Measurements from ENCODE around the gene CYB5R4. TPM values are rescaled to one million over a fixed set of nuclear protein-coding genes. Genes with fewer than 3 reads are reported as not detected.

Gene CYB5R4
- polyA plus RNA-seq, 2 of the 4 experiments (the other 2 are of a cell fraction), result 21.3 to 25.5 TPM

DNA sequence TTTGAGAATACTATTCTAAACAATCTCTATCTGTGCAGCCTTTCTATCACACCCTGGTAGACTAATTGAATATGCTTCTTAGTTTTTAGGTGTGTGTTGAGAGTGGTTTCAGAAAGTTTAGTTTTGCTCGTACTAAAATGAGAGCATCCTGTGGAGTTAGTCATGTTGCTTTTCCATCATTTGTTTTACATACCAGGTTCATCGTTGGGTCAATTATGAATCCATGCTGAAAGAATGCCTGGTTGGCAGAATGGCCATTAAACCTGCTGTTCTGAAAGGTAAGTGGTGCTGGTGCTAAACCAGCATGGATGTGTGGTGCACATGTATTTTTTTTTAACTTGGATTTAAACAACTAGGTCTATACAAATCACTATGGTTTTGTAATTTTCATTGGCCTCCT, 49.3 kb downstream of the CYB5R4 start (continued):
- TF ChIP-seq, protein P1, sequence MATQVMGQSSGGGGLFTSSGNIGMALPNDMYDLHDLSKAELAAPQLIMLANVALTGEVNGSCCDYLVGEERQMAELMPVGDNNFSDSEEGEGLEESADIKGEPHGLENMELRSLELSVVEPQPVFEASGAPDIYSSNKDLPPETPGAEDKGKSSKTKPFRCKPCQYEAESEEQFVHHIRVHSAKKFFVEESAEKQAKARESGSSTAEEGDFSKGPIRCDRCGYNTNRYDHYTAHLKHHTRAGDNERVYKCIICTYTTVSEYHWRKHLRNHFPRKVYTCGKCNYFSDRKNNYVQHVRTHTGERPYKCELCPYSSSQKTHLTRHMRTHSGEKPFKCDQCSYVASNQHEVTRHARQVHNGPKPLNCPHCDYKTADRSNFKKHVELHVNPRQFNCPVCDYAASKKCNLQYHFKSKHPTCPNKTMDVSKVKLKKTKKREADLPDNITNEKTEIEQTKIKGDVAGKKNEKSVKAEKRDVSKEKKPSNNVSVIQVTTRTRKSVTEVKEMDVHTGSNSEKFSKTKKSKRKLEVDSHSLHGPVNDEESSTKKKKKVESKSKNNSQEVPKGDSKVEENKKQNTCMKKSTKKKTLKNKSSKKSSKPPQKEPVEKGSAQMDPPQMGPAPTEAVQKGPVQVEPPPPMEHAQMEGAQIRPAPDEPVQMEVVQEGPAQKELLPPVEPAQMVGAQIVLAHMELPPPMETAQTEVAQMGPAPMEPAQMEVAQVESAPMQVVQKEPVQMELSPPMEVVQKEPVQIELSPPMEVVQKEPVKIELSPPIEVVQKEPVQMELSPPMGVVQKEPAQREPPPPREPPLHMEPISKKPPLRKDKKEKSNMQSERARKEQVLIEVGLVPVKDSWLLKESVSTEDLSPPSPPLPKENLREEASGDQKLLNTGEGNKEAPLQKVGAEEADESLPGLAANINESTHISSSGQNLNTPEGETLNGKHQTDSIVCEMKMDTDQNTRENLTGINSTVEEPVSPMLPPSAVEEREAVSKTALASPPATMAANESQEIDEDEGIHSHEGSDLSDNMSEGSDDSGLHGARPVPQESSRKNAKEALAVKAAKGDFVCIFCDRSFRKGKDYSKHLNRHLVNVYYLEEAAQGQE (IDR thresholded peaks at IDR 0.05), result no peak
- TF ChIP-seq TFCP2L1 (CRISPR knock-in tag; IDR thresholded peaks at IDR 0.05) (no peak), ESRRA (IDR thresholded peaks at IDR 0.05; ENCODE audit: borderline replicate concordance, low read length) (no peak), HOXB13 (CRISPR knock-in tag; IDR thresholded peaks at IDR 0.05; ENCODE audit: low read depth) (no peak), BHLHE40 (IDR thresholded peaks at IDR 0.05; ENCODE audit: low read depth, low read length) (no peak), ZFP36 (IDR thresholded peaks at IDR 0.05; ENCODE audit: borderline replicate concordance, partially characterized antibody) (no peak)

DNA sequence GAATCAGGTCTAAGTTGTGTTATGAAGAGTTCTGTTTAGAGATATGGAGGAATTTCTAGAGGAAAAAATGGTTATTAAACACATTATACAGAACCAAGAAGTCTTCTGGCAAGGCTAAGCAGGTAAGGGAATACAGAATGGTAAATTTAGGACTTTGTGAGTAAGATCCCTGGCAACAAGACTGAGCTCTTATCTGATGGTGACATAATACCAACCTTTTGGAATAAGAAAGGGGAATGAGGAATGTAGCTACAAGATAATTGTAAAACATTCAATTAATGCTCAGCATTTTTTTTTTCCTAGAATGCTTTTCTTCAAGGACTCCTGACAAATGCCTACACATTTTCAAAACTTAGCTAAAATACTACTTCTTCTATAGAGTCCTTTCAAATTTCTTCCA, 51.8 kb downstream of the CYB5R4 start:
- Histone ChIP-seq H3K4me3 (no peak overlapping the region), H3K4me1 (no peaks in the 10 kb centered on the region), H3K4me2 (no peak overlapping the region), H3K27ac (no peak overlapping the region), H3K9me3 (no peaks in the 10 kb centered on the region)
- ChIA-PET CTCF (no interaction called here), POLR2A (no interaction called here)
- TF ChIP-seq GATA3 (IDR thresholded peaks at IDR 0.05; ENCODE audit: borderline replicate concordance) (no peak), POLR2A (IDR thresholded peaks at IDR 0.05; ENCODE audit: low read length) (no peak), KDM5A (IDR thresholded peaks at IDR 0.05) (no peak), CBX8 (IDR thresholded peaks at IDR 0.05) (no peak), ESRRA (IDR thresholded peaks at IDR 0.05; ENCODE audit: borderline replicate concordance, low read length) (no peak), FOSL2 (IDR thresholded peaks at IDR 0.05) (no peak), FOSL2 (CRISPR knock-in tag; IDR thresholded peaks at IDR 0.05) (no peak)
- TF ChIP-seq, protein P2, sequence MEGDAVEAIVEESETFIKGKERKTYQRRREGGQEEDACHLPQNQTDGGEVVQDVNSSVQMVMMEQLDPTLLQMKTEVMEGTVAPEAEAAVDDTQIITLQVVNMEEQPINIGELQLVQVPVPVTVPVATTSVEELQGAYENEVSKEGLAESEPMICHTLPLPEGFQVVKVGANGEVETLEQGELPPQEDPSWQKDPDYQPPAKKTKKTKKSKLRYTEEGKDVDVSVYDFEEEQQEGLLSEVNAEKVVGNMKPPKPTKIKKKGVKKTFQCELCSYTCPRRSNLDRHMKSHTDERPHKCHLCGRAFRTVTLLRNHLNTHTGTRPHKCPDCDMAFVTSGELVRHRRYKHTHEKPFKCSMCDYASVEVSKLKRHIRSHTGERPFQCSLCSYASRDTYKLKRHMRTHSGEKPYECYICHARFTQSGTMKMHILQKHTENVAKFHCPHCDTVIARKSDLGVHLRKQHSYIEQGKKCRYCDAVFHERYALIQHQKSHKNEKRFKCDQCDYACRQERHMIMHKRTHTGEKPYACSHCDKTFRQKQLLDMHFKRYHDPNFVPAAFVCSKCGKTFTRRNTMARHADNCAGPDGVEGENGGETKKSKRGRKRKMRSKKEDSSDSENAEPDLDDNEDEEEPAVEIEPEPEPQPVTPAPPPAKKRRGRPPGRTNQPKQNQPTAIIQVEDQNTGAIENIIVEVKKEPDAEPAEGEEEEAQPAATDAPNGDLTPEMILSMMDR (IDR thresholded peaks at IDR 0.05), result no peak
- TF ChIP-seq, protein P3, sequence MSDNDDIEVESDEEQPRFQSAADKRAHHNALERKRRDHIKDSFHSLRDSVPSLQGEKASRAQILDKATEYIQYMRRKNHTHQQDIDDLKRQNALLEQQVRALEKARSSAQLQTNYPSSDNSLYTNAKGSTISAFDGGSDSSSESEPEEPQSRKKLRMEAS (IDR thresholded peaks at IDR 0.05), result no peak
- FAIRE-seq (no peak), DNase-seq (ENCODE audit: low read depth in 1 of 2, low spot score in 1 of 2) (no peak), ATAC-seq (no peak)

DNA sequence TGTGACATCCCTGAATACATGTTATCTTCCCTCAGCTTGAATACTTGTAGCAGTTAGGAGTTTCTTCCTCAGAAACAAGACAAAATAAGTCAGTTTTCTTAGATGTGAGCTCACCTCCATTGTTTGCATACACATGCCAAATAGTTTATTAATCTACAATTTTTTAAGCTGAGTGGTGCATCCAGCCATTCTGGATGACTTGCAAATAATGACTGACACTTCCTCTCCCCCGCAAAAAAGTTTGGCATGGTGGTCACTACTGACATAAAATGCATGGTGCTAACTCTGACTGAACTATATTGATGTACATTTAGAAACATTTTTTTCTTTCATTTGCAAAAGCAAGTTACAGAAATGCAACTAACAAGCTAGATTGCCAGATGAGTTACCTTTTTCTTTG, 55.5 kb downstream of the CYB5R4 start:
- H3K9me3 ChIP-seq, result no peaks in the 10 kb centered on the region

More for the DNA sequence above, 55.5 kb downstream of the CYB5R4 start:
- 91% methylated on average over 1 of the region's 1 CpG for WGBS (ENCODE audit: missing lambda C conversion rate)
- no peak overlapping the region for H3K4me3 ChIP-seq
- no peak overlapping the region for H3K27ac ChIP-seq
- no peak for FAIRE-seq
- no peak for DNase-seq (ENCODE audit: low read depth in 1 of 2, low spot score in 1 of 2)
- TF ChIP-seq NFE2L2 (conservative IDR thresholded peaks at IDR 0.05; ENCODE audit: low read length) (peak; percentile 65), RCOR1 (IDR thresholded peaks at IDR 0.05; ENCODE audit: low read depth, low read length) (no peak), ZC3H11A (IDR thresholded peaks at IDR 0.05) (no peak), FOXS1 (CRISPR knock-in tag; IDR thresholded peaks at IDR 0.05) (no peak), TP53 (CRISPR knock-in tag; IDR thresholded peaks at IDR 0.05) (no peak)
- TF ChIP-seq, protein P1 (IDR thresholded peaks at IDR 0.05), result no peak
- H3K4me1 ChIP-seq, result no peaks in the 10 kb centered on the region
- ChIA-PET POLR2A (no interaction called here), CTCF (interaction anchor here (1.0 kb wide), 1 partner anchor 19 kb away, joined by 3 read pairs; no protein-coding TSS in a partner anchor)
- H3K4me2 ChIP-seq, result no peak overlapping the region
- ATAC-seq, result no peak
